ENCODE results near the gene BRAF.

BRAF gene

GRCh38 chr7:140746751-140747150 is 178.0 kb downstream of the BRAF start:
- H3K36me3 ChIP-seq (ENCODE audit: control insufficient read depth in 2 of 2, insufficient read depth in 1 of 2, low read length in 2 of 2) = peaks cover 0 to 29% of the 10 kb centered on the region in 2 experiments; a peak in 1 of 3 replicates
- no peaks in the 10 kb centered on the region for H3K9me3 ChIP-seq (ENCODE audit: control insufficient read depth, insufficient read depth, low read depth, low read length)
- H3K4me3 ChIP-seq (ENCODE audit: low read depth, low read length) = no peak overlapping the region
- H3K4me1 ChIP-seq (ENCODE audit: control insufficient read depth, insufficient read depth, low read length) = no peaks in the 10 kb centered on the region
- ChIA-PET POLR2A (no interaction called here), CTCF (no interaction called here)
- H3K27ac ChIP-seq (ENCODE audit: extremely low read depth, low read depth, low read length) = no peak overlapping the region
- TF ChIP-seq ZNF211 (tag by site-specific recombination; IDR thresholded peaks at IDR 0.05; ENCODE audit: low read depth) (no peak), ZNF280D (tag by site-specific recombination; IDR thresholded peaks at IDR 0.05) (no peak), FEZF1 (tag by site-specific recombination; IDR thresholded peaks at IDR 0.05) (no peak), ZNF626 (tag by site-specific recombination; IDR thresholded peaks at IDR 0.05) (no peak), ZNF157 (tag by site-specific recombination; IDR thresholded peaks at IDR 0.05) (no peak), ZNF2 (tag by site-specific recombination; IDR thresholded peaks at IDR 0.05) (no peak), PRDM1 (tag by site-specific recombination; IDR thresholded peaks at IDR 0.05) (no peak), ZNF76 (tag by site-specific recombination; IDR thresholded peaks at IDR 0.05; ENCODE audit: borderline replicate concordance, low read depth) (no peak), PRDM4 (tag by site-specific recombination; IDR thresholded peaks at IDR 0.05) (no peak), PRDM6 (tag by site-specific recombination; IDR thresholded peaks at IDR 0.05) (no peak), ZBTB21 (tag by site-specific recombination; IDR thresholded peaks at IDR 0.05) (no peak), ZNF311 (tag by site-specific recombination; IDR thresholded peaks at IDR 0.05; ENCODE audit: borderline replicate concordance) (no peak), MZF1 (tag by site-specific recombination; IDR thresholded peaks at IDR 0.05; ENCODE audit: borderline replicate concordance) (no peak), ZNF701 (tag by site-specific recombination; IDR thresholded peaks at IDR 0.05) (no peak), HOXA7 (CRISPR knock-in tag; IDR thresholded peaks at IDR 0.05; ENCODE audit: borderline replicate concordance) (no peak), ZNF239 (tag by site-specific recombination; IDR thresholded peaks at IDR 0.05) (no peak), SETDB1 (IDR thresholded peaks at IDR 0.05; ENCODE audit: insufficient read length, low read length) (no peak)

GRCh38 chr7:140745266-140746058 is 179.3 kb downstream of the BRAF start:
- H3K36me3 ChIP-seq (ENCODE audit: control insufficient read depth in 2 of 2, insufficient read depth in 1 of 2, low read length in 2 of 2) = peaks cover 0 to 29% of the 10 kb centered on the region in 2 experiments; a peak in 1 of 3 replicates
- no peak overlapping the region for H3K4me3 ChIP-seq (ENCODE audit: low read depth, low read length)
- ChIA-PET CTCF (no interaction called here), POLR2A (no interaction called here)
- H3K27ac ChIP-seq (ENCODE audit: extremely low read depth, low read depth, low read length) = no peak overlapping the region
- no peak for TF ChIP-seq TSHZ1 (tag by site-specific recombination; IDR thresholded peaks at IDR 0.05; ENCODE audit: borderline replicate concordance)
- H3K9me3 ChIP-seq (ENCODE audit: control insufficient read depth, insufficient read depth, low read depth, low read length) = no peaks in the 10 kb centered on the region
- H3K4me1 ChIP-seq (ENCODE audit: control insufficient read depth, insufficient read depth, low read length) = no peaks in the 10 kb centered on the region

Measured in HEK293 (cell line).